Measurements from ENCODE around the gene ADGRG7.

Gene ADGRG7

GRCh38 chr3:100603469-100603868, 5.9 kb upstream of the ADGRG7 start:
- no peaks in the 10 kb centered on the region for H3K36me3 ChIP-seq (ENCODE audit: control insufficient read depth, low read depth, low read length)
- H3K4me3 ChIP-seq (ENCODE audit: low read length): no peak overlapping the region
- H3K27ac ChIP-seq (ENCODE audit: low read length): no peak overlapping the region

GRCh38 chr3:100605358-100605757, 4.0 kb upstream of the ADGRG7 start:
- no peaks in the 10 kb centered on the region for H3K36me3 ChIP-seq (ENCODE audit: control insufficient read depth, low read depth, low read length)
- no peaks in the 10 kb centered on the region for H3K27me3 ChIP-seq (ENCODE audit: control insufficient read depth, insufficient read depth, low read length)
- H3K9ac ChIP-seq (ENCODE audit: low read length): no peak overlapping the region
- no peak overlapping the region for H3K4me3 ChIP-seq (ENCODE audit: low read length)
- H3K4me1 ChIP-seq (ENCODE audit: control insufficient read depth, low read depth, low read length): peaks cover 13% of the 10 kb centered on the region
- H3K27ac ChIP-seq (ENCODE audit: low read length): no peak overlapping the region
- no peaks in the 10 kb centered on the region for H3K9me3 ChIP-seq (ENCODE audit: control insufficient read depth, low read depth, low read length)

More at GRCh38 chr3:100603469-100603868, 5.9 kb upstream of the ADGRG7 start:
- Histone ChIP-seq H3K27me3 (ENCODE audit: control insufficient read depth, insufficient read depth, low read length) (no peaks in the 10 kb centered on the region), H3K4me1 (ENCODE audit: control insufficient read depth, low read depth, low read length) (peaks cover 13% of the 10 kb centered on the region), H3K9ac (ENCODE audit: low read length) (no peak overlapping the region), H3K9me3 (ENCODE audit: control insufficient read depth, low read depth, low read length) (no peaks in the 10 kb centered on the region)

- H3K27ac ChIP-seq (ENCODE audit: low read length): no peak overlapping the region
- no peaks in the 10 kb centered on the region for H3K27me3 ChIP-seq (ENCODE audit: control insufficient read depth, insufficient read depth, low read length)
- H3K4me3 ChIP-seq (ENCODE audit: low read length): no peak overlapping the region
- no peaks in the 10 kb centered on the region for H3K36me3 ChIP-seq (ENCODE audit: control insufficient read depth, low read depth, low read length)
- peaks cover 13% of the 10 kb centered on the region for H3K4me1 ChIP-seq (ENCODE audit: control insufficient read depth, low read depth, low read length)
- H3K9me3 ChIP-seq (ENCODE audit: control insufficient read depth, low read depth, low read length): no peaks in the 10 kb centered on the region
- no peak overlapping the region for H3K9ac ChIP-seq (ENCODE audit: low read length)
Measured at GRCh38 chr3:100606894-100607512, 2.4 kb upstream of the ADGRG7 start.

- Histone ChIP-seq H3K27ac (ENCODE audit: low read length) (no peak overlapping the region), H3K27me3 (ENCODE audit: control insufficient read depth, insufficient read depth, low read length) (no peaks in the 10 kb centered on the region), H3K4me3 (ENCODE audit: low read length) (no peak overlapping the region), H3K4me1 (ENCODE audit: control insufficient read depth, low read depth, low read length) (no peaks in the 10 kb centered on the region), H3K9me3 (ENCODE audit: control insufficient read depth, low read depth, low read length) (no peaks in the 10 kb centered on the region), H3K36me3 (ENCODE audit: control insufficient read depth, low read depth, low read length) (no peaks in the 10 kb centered on the region), H3K9ac (ENCODE audit: low read length) (no peak overlapping the region)
Measured at GRCh38 chr3:100609963-100610362, 562 bp downstream of the ADGRG7 start.

GRCh38 chr3:100611221-100611620, 1.8 kb downstream of the ADGRG7 start:
- H3K4me1 ChIP-seq (ENCODE audit: control insufficient read depth, low read depth, low read length): no peaks in the 10 kb centered on the region
- H3K27ac ChIP-seq (ENCODE audit: low read length): no peak overlapping the region
- no peaks in the 10 kb centered on the region for H3K36me3 ChIP-seq (ENCODE audit: control insufficient read depth, low read depth, low read length)
- no peaks in the 10 kb centered on the region for H3K9me3 ChIP-seq (ENCODE audit: control insufficient read depth, low read depth, low read length)
- H3K27me3 ChIP-seq (ENCODE audit: control insufficient read depth, insufficient read depth, low read length): no peaks in the 10 kb centered on the region
- H3K4me3 ChIP-seq (ENCODE audit: low read length): no peak overlapping the region
- H3K9ac ChIP-seq (ENCODE audit: low read length): no peak overlapping the region

- H3K27me3 ChIP-seq (ENCODE audit: control insufficient read depth, insufficient read depth, low read length): no peaks in the 10 kb centered on the region
- H3K4me3 ChIP-seq (ENCODE audit: low read length): no peak overlapping the region
- no peaks in the 10 kb centered on the region for H3K36me3 ChIP-seq (ENCODE audit: control insufficient read depth, low read depth, low read length)
- H3K9ac ChIP-seq (ENCODE audit: low read length): no peak overlapping the region
- H3K4me1 ChIP-seq (ENCODE audit: control insufficient read depth, low read depth, low read length): no peaks in the 10 kb centered on the region
- H3K27ac ChIP-seq (ENCODE audit: low read length): no peak overlapping the region
- no peaks in the 10 kb centered on the region for H3K9me3 ChIP-seq (ENCODE audit: control insufficient read depth, low read depth, low read length)
Measured at GRCh38 chr3:100613721-100614390, 4.5 kb downstream of the ADGRG7 start.

GRCh38 chr3:100614941-100615340, 5.5 kb downstream of the ADGRG7 start:
- Histone ChIP-seq H3K27me3 (ENCODE audit: control insufficient read depth, insufficient read depth, low read length) (no peaks in the 10 kb centered on the region), H3K4me3 (ENCODE audit: low read length) (no peak overlapping the region), H3K36me3 (ENCODE audit: control insufficient read depth, low read depth, low read length) (no peaks in the 10 kb centered on the region), H3K9me3 (ENCODE audit: control insufficient read depth, low read depth, low read length) (no peaks in the 10 kb centered on the region), H3K9ac (ENCODE audit: low read length) (no peak overlapping the region), H3K4me1 (ENCODE audit: control insufficient read depth, low read depth, low read length) (no peaks in the 10 kb centered on the region), H3K27ac (ENCODE audit: low read length) (no peak overlapping the region)

GRCh38 chr3:100615684-100616083, 6.3 kb downstream of the ADGRG7 start:
- H3K9me3 ChIP-seq (ENCODE audit: control insufficient read depth, low read depth, low read length): no peaks in the 10 kb centered on the region
- H3K27ac ChIP-seq (ENCODE audit: low read length): no peak overlapping the region
- H3K4me1 ChIP-seq (ENCODE audit: control insufficient read depth, low read depth, low read length): no peaks in the 10 kb centered on the region
- H3K36me3 ChIP-seq (ENCODE audit: control insufficient read depth, low read depth, low read length): no peaks in the 10 kb centered on the region
- H3K4me3 ChIP-seq (ENCODE audit: low read length): no peak overlapping the region
- H3K27me3 ChIP-seq (ENCODE audit: control insufficient read depth, insufficient read depth, low read length): no peaks in the 10 kb centered on the region
- no peak overlapping the region for H3K9ac ChIP-seq (ENCODE audit: low read length)

GRCh38 chr3:100621251-100621650, 11.8 kb downstream of the ADGRG7 start:
- Histone ChIP-seq H3K4me3 (ENCODE audit: low read length) (no peak overlapping the region), H3K36me3 (ENCODE audit: control insufficient read depth, low read depth, low read length) (no peaks in the 10 kb centered on the region), H3K9ac (ENCODE audit: low read length) (no peak overlapping the region), H3K27me3 (ENCODE audit: control insufficient read depth, insufficient read depth, low read length) (no peaks in the 10 kb centered on the region), H3K9me3 (ENCODE audit: control insufficient read depth, low read depth, low read length) (no peaks in the 10 kb centered on the region), H3K4me1 (ENCODE audit: control insufficient read depth, low read depth, low read length) (no peaks in the 10 kb centered on the region), H3K27ac (ENCODE audit: low read length) (no peak overlapping the region)

- no peak overlapping the region for H3K9ac ChIP-seq (ENCODE audit: low read length)
- H3K27ac ChIP-seq (ENCODE audit: low read length): no peak overlapping the region
- H3K27me3 ChIP-seq (ENCODE audit: control insufficient read depth, insufficient read depth, low read length): no peaks in the 10 kb centered on the region
- H3K36me3 ChIP-seq (ENCODE audit: control insufficient read depth, low read depth, low read length): no peaks in the 10 kb centered on the region
- H3K9me3 ChIP-seq (ENCODE audit: control insufficient read depth, low read depth, low read length): no peaks in the 10 kb centered on the region
- no peak overlapping the region for H3K4me3 ChIP-seq (ENCODE audit: low read length)
- H3K4me1 ChIP-seq (ENCODE audit: control insufficient read depth, low read depth, low read length): peaks cover 3% of the 10 kb centered on the region
Measured at GRCh38 chr3:100627491-100627890, 18.1 kb downstream of the ADGRG7 start.

GRCh38 chr3:100629421-100630127, 20.2 kb downstream of the ADGRG7 start:
- no peaks in the 10 kb centered on the region for H3K9me3 ChIP-seq (ENCODE audit: control insufficient read depth, low read depth, low read length)
- H3K9ac ChIP-seq (ENCODE audit: low read length): no peak overlapping the region
- H3K4me1 ChIP-seq (ENCODE audit: control insufficient read depth, low read depth, low read length): peaks cover 3% of the 10 kb centered on the region
- no peak overlapping the region for H3K27ac ChIP-seq (ENCODE audit: low read length)
- H3K27me3 ChIP-seq (ENCODE audit: control insufficient read depth, insufficient read depth, low read length): no peaks in the 10 kb centered on the region
- H3K36me3 ChIP-seq (ENCODE audit: control insufficient read depth, low read depth, low read length): no peaks in the 10 kb centered on the region
- no peak overlapping the region for H3K4me3 ChIP-seq (ENCODE audit: low read length)

All from iPS-18a (cell line).